GOT3 (cell line): ENCODE data around the gene ST6GAL1.
"Not testable (repeated sequence)": the region's sequence is repeated elsewhere in the genome, so short reads cannot be mapped to it uniquely, and the experiment has no call there.

ENCODE experiments used
- DNase-seq: peaks from one replicate; lab custom pipeline; 2025; ENCODE audit warnings: mixed read lengths; lab: John Stamatoyannopoulos, UW

The ST6GAL1 gene

DNA sequence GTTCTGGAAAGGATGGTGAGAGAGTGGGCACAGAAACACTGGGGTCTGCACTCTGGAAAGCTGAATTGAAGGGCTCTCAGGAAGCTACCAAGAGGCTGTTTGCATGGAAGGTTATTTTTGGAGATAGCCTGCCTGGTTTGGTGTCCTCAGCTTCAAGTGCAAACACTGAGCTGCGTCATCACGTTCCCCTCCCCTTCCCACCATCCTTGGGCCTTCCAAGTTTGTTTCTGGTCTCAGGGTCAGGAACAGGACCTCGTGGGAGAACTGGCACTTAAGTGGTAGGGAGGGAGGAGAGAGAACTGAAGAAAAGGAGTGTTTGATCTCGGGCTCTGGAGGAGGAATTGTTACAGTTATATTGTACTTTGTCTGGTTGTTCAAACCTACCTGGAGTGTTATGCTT is 10.6 kb downstream of the ST6GAL1 start:
- no peak for DNase-seq

DNA sequence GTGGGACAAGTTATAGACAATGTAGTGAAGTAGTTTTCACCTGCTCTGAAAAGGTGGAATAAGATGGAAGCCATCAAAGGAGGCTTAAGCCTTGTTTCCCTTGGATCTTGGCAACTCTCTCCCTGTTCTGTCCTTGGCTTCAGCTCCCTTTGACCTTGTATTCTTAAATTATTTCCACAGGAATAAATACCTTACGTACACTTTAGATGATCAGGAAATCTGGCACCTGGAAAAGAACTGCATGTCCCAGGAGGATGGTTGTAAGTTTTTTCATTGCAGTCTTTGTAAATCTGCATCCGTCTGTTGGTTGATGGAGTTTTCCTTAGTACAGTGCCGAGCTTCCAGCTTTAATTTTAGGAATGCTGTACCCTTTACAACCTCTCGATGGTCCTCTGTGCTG is 11.8 kb downstream of the ST6GAL1 start:
- DNase-seq, result no peak

DNA sequence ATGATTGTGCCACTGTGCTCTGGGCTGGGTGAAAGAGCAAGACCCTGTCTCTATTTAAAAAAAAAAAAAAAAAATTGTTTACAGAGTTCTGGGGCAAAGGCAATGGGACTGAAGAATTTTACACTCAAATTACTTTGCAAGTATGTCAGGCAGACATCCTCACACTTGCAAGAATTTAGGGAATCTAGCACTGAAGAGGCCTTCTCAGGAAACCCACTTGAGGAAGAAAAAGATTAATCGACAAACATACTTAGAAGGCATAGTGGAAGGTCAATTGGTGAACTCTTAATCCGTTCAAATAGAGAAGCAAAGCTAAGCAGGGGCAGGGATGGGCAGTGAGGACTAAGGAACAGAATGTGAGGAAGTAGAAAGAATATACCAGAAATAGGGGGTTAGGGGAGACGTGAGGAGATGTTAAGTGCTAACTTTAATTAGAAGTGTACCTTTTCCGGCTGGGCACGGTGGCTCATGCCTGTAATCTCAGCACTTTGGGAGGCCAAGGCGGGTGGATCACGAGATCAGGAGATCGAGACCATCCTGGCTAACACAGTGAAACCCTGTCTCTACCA is 15.0 kb downstream of the ST6GAL1 start:
- DNase-seq, result no peak

DNA sequence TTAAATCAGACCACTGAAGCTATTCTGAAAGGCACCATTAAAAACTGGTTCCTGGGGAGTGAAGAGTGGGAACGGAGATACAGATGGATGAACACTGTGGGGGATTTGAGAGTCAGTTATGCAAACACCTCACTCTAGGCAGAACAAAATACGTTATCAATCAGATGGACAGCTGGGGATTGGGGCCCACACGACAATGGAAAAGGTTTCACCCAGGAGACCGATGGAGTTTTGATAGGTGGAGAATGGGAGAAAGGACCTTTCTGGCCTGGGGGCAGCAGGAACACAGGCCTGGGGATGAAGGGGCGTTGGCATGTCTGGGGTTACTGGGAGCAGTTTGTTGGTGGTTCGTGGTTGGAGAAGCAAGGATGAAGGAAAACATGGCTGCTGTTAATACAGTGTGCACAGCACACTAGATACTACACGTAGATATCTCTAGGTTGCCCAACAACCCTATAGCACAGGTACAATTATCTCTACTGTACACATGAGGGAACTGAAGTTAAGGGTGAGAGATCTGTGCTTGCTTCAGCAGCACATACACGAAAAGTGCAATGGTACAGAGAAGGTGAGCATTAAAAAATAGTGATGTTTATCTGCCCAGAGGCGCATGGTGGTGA is 16.5 kb downstream of the ST6GAL1 start:
- DNase-seq, result no peak

DNA sequence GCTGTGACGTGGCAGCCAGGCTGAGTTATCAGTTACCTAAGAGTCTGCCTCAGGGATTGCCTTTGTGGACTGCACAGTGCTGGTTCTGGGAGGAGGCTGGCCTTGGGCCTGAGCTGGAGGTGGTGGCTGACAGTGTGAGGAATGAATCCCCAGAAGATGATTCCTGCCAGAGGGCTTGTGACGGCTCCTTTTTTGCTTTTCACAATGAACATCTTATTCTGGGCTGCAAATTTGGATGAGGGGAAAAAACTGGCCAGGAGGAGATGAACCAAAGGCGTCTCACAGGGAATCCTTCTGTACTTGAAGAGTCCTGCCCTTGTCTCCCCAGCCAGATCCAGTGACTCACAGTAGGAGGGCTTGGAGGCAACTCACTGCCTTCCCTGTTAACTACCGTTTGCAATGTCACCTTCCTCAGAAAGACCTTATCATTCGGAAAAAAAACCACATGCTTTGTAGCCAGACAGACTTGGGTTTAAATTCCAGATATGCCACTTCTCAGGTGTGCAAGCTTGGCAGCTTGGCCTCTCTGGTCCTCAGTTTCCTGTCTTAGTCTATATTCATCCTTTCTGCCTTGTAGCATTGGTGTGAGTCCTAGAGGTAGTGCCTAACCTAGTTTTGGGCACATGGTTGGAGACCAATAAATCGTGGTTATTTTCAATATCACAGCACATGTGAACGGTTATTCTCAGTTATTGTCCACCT is 19.1 kb downstream of the ST6GAL1 start:
- no peak for DNase-seq

DNA sequence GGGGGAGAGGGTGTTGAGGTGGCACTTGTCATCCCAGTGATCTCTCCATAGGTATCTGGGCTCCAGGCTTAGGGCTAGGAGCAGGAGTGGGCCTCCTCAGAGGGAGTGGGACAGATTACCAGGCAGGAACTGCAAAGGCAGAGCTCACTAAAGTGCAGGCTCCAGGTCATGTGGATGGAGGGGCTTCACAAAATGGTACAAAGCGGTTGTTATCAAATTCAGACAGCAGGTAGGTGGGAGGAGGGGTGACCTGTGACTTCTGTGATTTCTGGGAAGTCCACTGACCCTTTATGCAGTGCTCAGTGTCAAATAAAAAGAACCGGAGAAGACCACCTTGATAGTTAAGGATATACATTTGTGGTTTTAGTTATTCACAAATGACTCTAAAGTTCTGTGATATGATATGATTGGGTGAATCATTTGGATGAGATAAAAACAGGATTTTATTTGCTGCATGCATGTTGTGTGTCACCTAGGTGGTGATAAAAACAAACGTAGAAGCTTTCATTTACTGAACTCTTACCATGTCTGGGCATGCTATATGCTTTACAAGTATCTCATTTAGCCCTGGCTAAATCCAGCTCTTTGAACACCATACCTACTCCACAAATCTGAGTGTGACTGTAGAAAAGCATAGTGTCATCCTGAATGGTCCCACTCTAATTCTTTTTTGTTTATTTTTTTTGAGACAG is 20.2 kb downstream of the ST6GAL1 start:
- DNase-seq, result no peak

DNA sequence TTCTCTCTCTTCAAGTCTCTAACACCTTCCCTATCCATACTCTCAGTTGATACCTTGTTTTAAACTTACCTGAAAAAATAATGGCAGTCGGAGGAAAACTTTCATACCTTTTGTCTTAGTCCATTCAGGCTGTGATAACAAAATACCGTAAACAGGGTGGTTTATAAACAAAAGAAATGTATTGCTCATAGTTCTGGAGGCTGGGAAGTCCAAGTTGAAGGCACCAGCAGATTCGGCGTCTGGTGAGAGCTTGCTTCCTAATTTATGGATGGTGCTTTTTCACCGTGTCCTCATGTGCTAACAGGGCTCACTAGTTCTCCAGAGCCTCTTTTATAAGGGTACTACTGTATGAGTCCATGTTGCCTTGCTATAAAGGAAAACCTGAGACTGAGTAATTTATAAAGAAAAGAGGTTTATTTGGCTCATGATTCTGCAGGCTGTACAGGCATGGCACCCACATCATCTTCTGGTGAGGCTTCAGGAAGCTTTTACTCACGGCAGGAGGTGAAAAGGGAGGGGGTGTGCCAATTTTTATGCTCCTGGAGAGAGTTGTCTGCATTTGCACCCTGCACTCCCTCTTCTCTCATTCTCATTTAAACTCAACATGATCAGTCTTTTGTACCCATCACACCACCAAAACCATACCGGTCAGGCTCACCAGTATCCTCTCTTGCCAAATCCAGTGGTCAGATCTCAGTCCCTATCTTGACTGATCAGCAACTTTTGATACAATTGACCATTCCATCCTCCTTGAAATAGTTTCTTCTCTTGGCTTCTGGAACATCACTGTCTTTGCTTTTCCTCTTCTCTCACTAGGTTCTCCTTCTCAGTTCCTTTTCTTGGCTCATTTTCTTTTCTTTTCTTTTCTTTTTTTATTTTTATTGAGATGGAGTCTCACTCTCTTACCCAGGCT is 21.6 kb downstream of the ST6GAL1 start:
- no peak for DNase-seq

DNA sequence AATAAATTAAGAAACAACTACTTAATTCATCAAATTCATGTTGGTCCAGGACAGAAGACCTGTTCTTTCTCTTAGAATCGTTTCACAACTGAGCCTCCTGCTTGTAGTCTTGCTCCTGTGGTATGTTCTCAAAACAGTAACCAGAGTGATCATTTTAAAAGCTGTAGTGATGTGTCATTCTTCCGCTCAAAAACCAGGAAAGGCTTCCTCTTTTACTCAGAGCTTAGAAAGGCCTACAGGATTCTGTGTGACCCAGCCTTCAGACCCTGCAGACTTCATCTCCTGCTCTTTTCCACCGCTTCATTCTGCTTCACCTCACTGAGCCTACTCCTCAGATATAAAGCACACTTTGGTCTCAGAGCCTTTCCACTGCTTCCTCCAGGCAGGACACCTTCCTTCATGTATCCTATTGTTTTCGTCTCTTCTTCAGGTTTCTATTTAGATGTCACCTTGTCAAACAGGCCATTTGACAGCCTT is 22.7 kb downstream of the ST6GAL1 start:
- DNase-seq, result no peak

DNA sequence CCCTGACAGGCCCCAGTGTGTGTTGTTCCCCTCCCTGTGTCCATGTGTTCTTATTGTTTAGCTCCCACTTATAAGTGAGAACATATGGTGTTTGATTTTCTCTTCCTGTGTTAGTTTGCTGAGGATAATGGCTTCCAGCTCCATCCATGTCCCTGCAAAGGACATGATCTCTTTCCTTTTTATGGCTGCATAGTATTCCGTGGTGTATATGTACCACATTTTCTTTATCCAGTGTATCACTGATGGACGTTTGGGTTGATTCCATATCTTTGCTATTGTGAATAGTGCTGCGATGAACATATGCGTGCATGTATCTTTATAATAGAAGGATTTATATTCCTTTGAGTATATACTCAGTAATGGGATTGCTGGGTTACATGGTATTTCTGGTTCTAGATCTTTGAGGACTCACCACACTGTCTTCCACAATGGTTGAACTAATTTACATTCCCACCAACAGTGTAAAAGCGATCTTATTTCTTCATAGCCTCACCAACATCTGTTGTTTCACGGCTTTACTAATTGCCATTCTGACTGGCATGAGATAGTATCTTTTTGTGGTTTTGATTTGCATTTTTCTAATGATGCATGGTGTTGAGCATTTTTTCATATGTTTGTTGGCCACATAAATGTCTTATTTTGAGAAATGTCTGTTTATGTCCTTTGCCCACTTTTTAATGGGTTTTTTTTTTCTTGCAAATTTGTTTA is 23.8 kb downstream of the ST6GAL1 start:
- not testable (repeated sequence) for DNase-seq

DNA sequence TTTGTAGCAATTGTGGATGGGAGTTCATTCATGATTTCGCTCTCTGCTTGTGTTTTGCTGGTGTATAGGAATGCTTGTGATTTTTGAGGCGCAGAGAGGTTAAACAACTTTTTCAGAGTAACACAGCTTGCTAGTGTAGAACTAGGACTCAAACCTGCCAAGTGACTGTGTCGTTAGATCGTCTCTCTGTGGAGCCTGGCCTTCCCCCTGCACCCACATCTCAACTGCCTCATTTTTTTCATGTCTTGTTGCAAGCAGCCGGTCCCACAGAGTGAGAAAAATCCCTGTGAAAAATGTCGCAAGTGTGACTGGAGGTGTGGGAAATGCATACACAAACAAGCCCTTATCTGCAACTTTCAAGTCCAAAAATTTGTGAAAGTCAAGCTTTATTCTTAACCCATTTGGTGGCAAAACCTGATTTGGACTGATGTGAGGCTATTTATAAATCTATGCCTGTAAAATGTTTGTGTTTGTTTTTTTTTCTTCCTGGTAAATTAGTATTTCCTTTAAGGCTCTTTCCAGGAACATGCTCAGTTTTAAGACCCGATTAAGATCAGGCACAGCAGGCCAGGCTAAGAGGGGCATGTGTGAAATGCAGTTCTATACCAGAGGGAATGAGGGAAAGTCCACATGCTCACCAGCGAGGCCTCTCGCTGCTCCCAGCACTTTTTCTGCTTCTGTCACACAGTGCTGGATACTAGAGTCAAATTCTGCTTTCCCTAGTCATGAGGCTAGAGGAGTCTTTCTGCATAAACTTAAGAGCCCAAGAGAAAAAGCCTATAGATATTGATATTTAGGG is 25.8 kb downstream of the ST6GAL1 start:
- no peak for DNase-seq

DNA sequence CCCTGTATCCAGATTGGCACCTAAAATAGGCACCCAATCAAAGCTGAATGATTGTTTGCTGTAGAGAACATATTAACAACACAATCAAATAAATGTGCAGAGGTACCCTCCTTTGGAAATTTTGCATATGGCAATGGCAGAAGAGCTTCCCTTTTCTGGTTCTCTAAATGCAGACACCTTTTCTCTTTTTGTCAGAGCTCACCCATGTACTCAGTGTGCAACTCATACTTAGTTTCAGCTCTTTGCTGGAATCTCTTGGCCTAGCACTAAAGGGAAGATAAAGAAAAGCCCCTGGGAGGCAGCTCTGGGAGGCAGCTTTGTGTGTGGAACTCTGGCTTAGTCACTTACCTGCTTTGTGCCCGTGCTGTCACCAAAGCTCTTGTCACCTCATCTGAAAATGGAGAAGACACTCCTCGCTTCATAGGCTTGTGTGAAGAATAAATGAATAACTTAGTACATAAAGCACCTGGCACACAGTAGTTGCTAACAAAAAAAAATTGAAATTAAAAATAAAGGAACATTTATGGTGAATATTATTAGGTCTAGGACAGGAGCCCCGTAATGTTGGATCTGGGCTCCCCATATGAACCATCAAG is 28.8 kb downstream of the ST6GAL1 start:
- DNase-seq, result no peak

DNA sequence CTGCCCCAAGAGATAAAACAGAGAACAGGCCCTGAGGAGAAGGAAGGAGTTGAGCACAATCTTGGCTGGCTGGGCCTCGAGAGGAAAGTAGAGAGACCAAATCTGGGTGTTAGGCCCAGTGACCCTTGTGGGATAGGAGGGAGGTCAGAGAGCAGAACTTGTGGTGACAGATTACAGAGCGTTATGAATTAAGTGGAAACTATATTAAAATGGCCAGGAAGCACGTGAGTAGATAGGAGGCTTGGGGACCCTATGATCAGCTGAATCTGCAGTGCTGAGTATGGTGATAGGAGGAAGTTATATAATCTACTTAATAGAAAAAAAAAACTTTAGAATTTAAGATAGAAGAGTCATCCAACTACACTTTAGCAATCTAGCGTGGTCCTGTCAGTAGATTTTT is 30.0 kb downstream of the ST6GAL1 start:
- no peak for DNase-seq

DNA sequence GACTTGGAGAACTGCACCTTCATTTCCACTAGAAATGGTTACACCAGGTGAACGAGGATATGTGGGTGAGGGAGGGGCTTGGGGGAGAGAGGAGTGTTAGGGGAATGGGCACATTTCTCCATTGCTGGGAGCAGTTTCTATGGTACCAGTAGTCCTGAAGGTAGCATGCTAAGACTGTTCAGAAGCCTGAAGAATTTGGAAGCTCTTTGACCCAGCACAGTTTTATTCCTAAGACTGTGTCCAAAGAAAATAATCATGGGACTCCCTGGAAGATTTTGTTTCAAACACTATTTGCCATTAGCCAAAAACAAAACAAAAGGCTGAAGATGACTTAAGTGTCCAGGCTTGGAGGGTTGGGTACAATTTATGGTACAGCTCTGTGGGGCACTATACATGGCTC is 32.1 kb downstream of the ST6GAL1 start:
- no peak for DNase-seq

DNA sequence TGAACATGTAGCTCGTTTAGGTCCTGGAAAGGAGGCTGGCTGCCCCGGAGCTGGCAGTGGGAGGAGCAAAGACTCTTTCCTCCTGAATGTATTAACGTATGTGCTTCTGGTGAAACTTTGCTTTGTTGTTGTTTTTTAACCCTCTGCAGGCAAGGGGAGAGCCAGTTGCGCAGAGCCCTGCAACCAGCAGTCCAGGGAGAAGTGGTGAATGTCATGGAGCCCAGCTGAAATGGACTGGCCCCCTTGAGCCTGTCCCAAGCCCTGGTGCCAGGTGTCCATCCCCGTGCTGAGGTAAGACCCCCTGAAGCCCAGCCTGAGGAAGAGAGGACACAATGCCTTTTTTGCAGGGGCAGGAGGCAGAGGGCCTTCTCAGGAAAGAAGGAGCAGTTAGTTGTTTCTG is 33.3 kb downstream of the ST6GAL1 start:
- no peak for DNase-seq

DNA sequence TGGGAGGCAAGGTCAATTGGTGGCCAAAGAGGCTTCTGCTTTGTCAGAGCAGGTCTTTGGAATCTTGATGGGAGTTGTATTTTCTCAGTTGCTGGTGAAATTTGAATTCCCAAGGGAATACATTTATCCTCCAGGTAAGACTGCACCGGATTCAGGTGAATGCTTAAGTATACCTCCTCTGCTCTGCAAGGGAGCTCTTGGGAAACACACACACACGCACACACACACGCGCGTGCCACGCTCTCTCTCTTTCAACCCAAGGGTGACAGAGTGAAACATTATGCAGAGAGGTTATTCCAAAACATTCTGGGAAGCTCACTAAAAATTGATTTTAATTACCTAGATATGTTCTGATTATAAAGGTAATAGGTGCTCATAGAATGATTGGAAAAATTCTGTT is 33.7 kb downstream of the ST6GAL1 start:
- no peak for DNase-seq

DNA sequence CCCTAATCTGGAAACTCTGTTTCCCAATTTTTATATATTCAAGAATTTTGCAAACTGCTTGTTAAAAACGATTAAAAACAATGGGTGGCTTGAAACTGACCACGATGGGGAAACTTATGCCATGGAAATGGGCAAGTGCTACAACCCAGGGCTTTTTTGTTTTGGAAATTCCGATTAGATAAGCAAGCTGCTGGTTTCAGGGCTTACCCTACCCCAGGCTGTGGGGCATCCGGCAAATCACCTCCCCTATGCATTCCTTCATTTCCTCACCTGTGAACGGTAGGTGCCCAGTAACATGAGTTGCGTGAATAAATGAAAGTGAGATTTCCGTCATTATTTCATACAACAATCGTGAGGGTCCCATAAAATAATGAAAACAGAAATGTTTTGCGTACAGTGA is 34.3 kb downstream of the ST6GAL1 start:
- no peak for DNase-seq

DNA sequence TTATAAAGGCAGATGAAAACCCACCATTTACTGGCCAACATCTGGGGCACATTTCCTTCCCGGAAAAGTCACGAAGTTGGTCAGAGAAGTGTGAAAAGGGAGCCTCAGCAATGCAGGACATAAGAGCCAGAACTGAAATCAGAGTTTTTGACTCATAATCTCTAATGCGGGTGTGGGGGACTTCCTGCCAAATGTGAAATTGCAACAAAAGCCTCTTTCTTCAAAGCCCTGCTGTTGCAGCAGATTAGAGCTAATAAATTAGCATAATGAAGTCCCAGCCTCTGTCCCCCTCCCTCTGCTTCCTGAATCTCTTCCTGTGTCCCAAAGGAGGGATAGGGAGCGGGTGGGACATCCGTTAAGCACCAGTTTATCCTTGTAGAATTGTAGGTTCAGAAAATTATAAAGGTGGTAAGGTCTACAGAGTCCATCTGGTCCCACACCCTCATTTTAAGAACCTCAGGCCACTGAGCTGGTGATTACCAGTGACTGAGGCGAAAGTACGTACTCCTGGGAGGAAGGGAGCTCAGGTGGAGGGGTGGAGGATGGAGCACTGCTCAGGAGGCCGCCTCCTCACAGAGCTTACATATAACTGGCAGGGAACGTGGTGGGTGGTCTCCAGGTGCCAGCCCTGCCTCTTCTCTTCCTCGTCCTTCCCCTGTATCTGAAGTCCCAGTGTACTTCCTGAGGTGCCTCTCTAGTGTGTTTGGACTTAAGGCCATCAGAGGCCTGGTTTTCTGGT is 35.0 kb downstream of the ST6GAL1 start:
- DNase-seq, result no peak

DNA sequence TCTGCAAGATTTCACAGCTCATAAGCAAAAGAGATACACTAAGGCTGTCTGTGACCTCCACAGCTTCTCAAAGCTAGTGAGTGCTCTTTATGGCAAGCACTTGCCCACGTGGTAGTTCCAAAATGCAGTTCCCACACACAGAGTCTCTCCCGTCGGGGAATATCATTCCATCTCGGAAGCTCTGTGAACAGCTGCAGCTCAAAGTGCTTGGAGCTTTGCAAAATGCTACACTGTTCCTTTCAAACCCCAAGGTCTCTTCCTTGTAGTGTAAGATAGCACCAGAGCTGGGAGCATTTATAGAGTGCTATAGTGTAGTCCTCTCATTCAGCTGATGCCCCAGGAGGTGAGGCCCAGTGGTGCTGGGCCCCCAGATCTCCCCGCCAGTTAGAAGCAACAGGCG is 36.1 kb downstream of the ST6GAL1 start:
- no peak for DNase-seq

DNA sequence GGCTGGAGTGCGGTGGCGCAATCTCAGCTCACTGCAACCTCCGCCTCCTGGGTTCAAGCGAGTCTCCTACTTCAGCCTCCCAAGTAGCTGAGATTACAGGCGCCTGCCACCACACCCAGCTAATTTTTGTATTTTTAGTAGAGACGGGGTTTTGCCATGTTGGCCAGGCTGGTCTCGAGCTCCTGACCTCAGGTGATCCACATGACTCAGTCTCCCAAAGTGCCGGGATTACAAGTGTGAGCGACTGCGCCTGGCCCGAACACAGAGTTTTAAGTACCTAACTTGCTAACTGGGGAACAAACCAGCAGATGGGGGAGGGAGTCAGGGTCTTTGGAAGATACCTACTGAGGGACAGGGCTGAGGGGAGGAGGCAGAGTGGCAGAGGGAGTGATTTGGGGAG is 36.9 kb downstream of the ST6GAL1 start:
- not testable (repeated sequence) for DNase-seq
